ENCODE data around the gene TMEM109. TPM values are rescaled to one million over a fixed set of nuclear protein-coding genes. Genes with fewer than 3 reads are reported as not detected.

The TMEM109 gene
- total and polyA plus RNA-seq, 2 donors: 18.7 to 58.1 TPM

DNA sequence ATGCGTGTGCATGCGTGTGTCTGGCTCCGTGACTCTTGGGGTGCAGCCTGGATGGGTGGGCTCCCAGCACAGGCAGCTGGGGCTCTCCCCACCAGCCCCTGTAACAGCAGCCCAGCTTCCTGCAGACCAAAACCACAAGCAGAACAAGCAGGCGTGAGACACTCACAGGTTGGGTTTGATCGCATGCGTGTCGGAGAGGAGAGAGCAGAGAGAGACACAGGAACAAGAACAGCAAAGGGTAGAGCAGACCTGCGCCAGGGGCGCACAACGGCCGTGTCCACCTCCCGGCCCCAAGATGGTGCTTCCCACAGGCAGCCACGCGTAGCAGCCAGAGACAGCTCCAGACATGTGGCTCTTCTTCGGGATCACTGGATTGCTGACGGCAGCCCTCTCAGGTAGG lies 57.6 kb downstream of the TMEM109 start, which contains the start of gene CD6:
CD6 (plus strand) TSS at position 161 of the 400 bp plus-strand sequence; CDS start at position 347, 186 bp downstream.
- WGBS: 9% methylated on average over 16 of the region's 16 CpGs
- Histone ChIP-seq H3K4me1 (ENCODE audit: control insufficient read depth in 2 of 2, insufficient read depth in 2 of 2, low read length in 2 of 2) (peaks cover 33 to 50% of the 10 kb centered on the region in 2 donors), H3K36me3 (ENCODE audit: control insufficient read depth in 2 of 2, insufficient read depth in 2 of 2, low read length in 1 of 2) (peaks cover 0 to 3% of the 10 kb centered on the region in 2 donors), H3K4me3 (ENCODE audit: low read length in 2 of 2) (peak within 1 kb of the TSS; percentile 53 to 74), H3K9me3 (ENCODE audit: control insufficient read depth in 2 of 2, insufficient read depth in 1 of 2, low read length in 1 of 2) (peaks cover 0 to 3% of the 10 kb centered on the region in 2 donors), H3K27me3 (ENCODE audit: control insufficient read depth in 2 of 2, insufficient read depth in 1 of 2, low read length in 1 of 2) (no peaks in the 10 kb centered on the region), H3K27ac (ENCODE audit: low read depth in 1 of 2, low read length in 1 of 2) (peak within 1 kb of the TSS; percentile 74 to 85)
- peak in 6 of 9 donors; percentile 63 to 90 (median 70) for DNase-seq (ENCODE audit: low read depth in 6 of 9, low spot score in 9 of 9)

DNA sequence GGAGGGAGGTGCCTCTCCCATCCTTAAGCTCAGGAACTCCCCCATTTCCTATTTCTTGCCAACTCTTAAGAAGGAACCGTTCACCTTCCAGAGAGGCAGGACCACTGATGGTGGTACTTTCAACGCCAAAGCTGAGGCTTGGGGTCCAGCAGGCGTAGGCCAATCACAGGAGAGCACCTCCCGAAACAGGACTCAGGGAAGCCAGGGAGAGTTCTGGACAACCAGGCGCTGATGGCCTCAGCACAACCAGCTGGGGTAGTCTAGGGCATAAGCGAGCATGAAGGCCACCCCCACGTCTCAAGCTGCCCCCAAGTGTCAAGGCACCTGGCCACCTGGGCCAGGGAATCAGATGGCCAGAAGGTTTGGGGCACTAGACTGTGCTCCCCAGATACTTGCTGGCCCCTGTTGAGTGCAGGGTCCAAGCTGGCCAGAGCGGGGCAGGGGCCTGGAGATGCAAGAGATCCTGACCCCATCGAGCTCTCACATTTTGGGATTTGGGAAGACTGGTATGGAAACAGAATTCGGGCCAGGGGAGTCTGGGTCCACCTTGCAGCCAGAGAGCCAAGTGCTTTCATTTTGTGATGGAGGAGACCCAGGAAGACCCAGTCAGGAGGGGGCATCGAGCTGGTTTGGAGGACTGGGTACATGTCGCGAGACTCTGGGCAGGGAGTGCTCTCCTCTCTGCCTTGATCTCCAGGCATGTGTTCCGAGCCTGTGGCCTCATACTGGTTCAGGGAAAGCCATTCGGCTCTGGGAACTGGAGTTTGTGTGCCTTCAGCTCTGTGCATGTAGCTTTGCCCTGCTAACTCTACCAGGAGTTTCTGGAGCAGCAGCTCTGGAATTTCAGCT lies 58.4 kb downstream of the TMEM109 start:
- H3K9me3 ChIP-seq (ENCODE audit: control insufficient read depth in 2 of 2, insufficient read depth in 1 of 2, low read length in 1 of 2): peaks cover 0 to 3% of the 10 kb centered on the region in 2 donors
- WGBS: 76% methylated on average over 15 of the region's 15 CpGs

More for the DNA sequence above, 58.4 kb downstream of the TMEM109 start:
- peak in 1 of 9 donors; percentile 47 for DNase-seq (ENCODE audit: low read depth in 6 of 9, low spot score in 9 of 9)
- Histone ChIP-seq H3K36me3 (ENCODE audit: control insufficient read depth in 2 of 2, insufficient read depth in 2 of 2, low read length in 1 of 2) (peaks cover 6 to 7% of the 10 kb centered on the region in 2 donors), H3K4me3 (ENCODE audit: low read length in 2 of 2) (peak overlapping the region; percentile 53 to 74), H3K27ac (ENCODE audit: low read depth in 1 of 2, low read length in 1 of 2) (peak overlapping the region; percentile 74 to 85), H3K27me3 (ENCODE audit: control insufficient read depth in 2 of 2, insufficient read depth in 1 of 2, low read length in 1 of 2) (no peaks in the 10 kb centered on the region), H3K4me1 (ENCODE audit: control insufficient read depth in 2 of 2, insufficient read depth in 2 of 2, low read length in 2 of 2) (peaks cover 38 to 57% of the 10 kb centered on the region in 2 donors)

Other genes with a start within 250 kb of the TMEM109 start
- 0.14 TPM for gene MS4A8, start 214.5 kb upstream of the TMEM109 start, total RNA-seq
- gene MS4A8, start 214.5 kb upstream of the TMEM109 start, polyA plus RNA-seq: 0.98 TPM
- not detected for gene MS4A18, start 189.4 kb upstream of the TMEM109 start, total RNA-seq
- gene MS4A18, start 189.4 kb upstream of the TMEM109 start, polyA plus RNA-seq: 0.07 TPM
- gene MS4A15, start 157.3 kb upstream of the TMEM109 start, total RNA-seq: not detected
- gene MS4A15, start 157.3 kb upstream of the TMEM109 start, polyA plus RNA-seq: 0.23 TPM
- gene MS4A10, start 128.8 kb upstream of the TMEM109 start, total RNA-seq: under 0.01 TPM
- 0.09 TPM for gene MS4A10, start 128.8 kb upstream of the TMEM109 start, polyA plus RNA-seq
- 9.2 TPM for gene CCDC86, start 72.0 kb upstream of the TMEM109 start, total RNA-seq
- 11.0 TPM for gene CCDC86, start 72.0 kb upstream of the TMEM109 start, polyA plus RNA-seq
- gene PTGDR2, start 58.2 kb upstream of the TMEM109 start, total RNA-seq: 10.2 TPM
- gene PTGDR2, start 58.2 kb upstream of the TMEM109 start, polyA plus RNA-seq: 0.73 TPM
- 1.6 TPM for gene ZP1, start 46.6 kb upstream of the TMEM109 start, total RNA-seq
- gene ZP1, start 46.6 kb upstream of the TMEM109 start, polyA plus RNA-seq: 1.5 TPM
- 74.9 TPM for gene PRPF19, start 7.6 kb upstream of the TMEM109 start, total RNA-seq
- gene PRPF19, start 7.6 kb upstream of the TMEM109 start, polyA plus RNA-seq: 49.2 TPM
- gene TMEM132A, start 10.3 kb downstream of the TMEM109 start, total RNA-seq: 4.6 TPM
- 5.7 TPM for gene TMEM132A, start 10.3 kb downstream of the TMEM109 start, polyA plus RNA-seq
- 17.5 TPM for gene SLC15A3, start 38.0 kb downstream of the TMEM109 start, total RNA-seq
- 37.5 TPM for gene SLC15A3, start 38.0 kb downstream of the TMEM109 start, polyA plus RNA-seq
- gene CD6, start 57.5 kb downstream of the TMEM109 start, total RNA-seq: 30.7 TPM
- 74.1 TPM for gene CD6, start 57.5 kb downstream of the TMEM109 start, polyA plus RNA-seq
- 30.6 TPM for gene CD5, start 188.3 kb downstream of the TMEM109 start, total RNA-seq
- gene CD5, start 188.3 kb downstream of the TMEM109 start, polyA plus RNA-seq: 40.5 TPM
- gene VPS37C, start 247.3 kb downstream of the TMEM109 start, total RNA-seq: 3.5 TPM
- gene VPS37C, start 247.3 kb downstream of the TMEM109 start, polyA plus RNA-seq: 9.4 TPM